Activated naive CD8-positive, alpha-beta T cell treated with anti-CD3 and anti-CD28 coated beads, Interleukin-2, amount 50 U/mL, for 24 hours (primary cell): ENCODE data around the gene SKA2.
"Not testable (repeated sequence)": the region's sequence is repeated elsewhere in the genome, so short reads cannot be mapped to it uniquely, and the experiment has no call there.

Experiments
- ATAC-seq: fragments of 150-1000 bp; cut with Tn5 transposase; one replicate; pipeline ENCODE4 v1.10.0; 2021
- DNase-seq: peaks from one replicate; pipeline ENCODE4 v3.0.0; 2021
- H3K27ac Mint-ChIP-seq: one replicate; pipeline ENCODE4 v1.8.0; 2021; ENCODE audit warnings: mild to moderate bottlenecking, mixed read lengths
- H3K27me3 Mint-ChIP-seq: one replicate; pipeline ENCODE4 v1.8.0; 2021; ENCODE audit warnings: mixed read lengths
- H3K36me3 Mint-ChIP-seq: one replicate; pipeline ENCODE4 v1.8.0; 2021; ENCODE audit warnings: low read depth, mixed read lengths
- H3K4me1 Mint-ChIP-seq: one replicate; pipeline ENCODE4 v1.8.0; 2021; ENCODE audit warnings: mixed read lengths
- H3K4me3 Mint-ChIP-seq: one replicate; pipeline ENCODE4 v1.8.0; 2021; ENCODE audit warnings: mild to moderate bottlenecking, moderate library complexity, mixed read lengths
- H3K9me3 Mint-ChIP-seq: one replicate; pipeline ENCODE4 v1.8.0; 2021; ENCODE audit warnings: mixed read lengths

Gene SKA2

GRCh38 chr17:59094861-59095530, 60.0 kb downstream of the SKA2 start:
- Mint-ChIP-seq H3K36me3 (peaks cover 32% of the 10 kb centered on the region), H3K27ac (no peak overlapping the region), H3K4me1 (peaks cover 12% of the 10 kb centered on the region), H3K9me3 (no peaks in the 10 kb centered on the region), H3K27me3 (no peaks in the 10 kb centered on the region), H3K4me3 (no peak overlapping the region)
- no peak for ATAC-seq
- no peak for DNase-seq

- ATAC-seq: no peak
- DNase-seq: no peak
- peaks cover 12% of the 10 kb centered on the region for H3K4me1 Mint-ChIP-seq
- peaks cover 32% of the 10 kb centered on the region for H3K36me3 Mint-ChIP-seq
- H3K4me3 Mint-ChIP-seq: no peak overlapping the region
- no peak overlapping the region for H3K27ac Mint-ChIP-seq
- H3K27me3 Mint-ChIP-seq: no peaks in the 10 kb centered on the region
- H3K9me3 Mint-ChIP-seq: no peaks in the 10 kb centered on the region
Measured at GRCh38 chr17:59093702-59094231, 61.2 kb downstream of the SKA2 start.

DNA sequence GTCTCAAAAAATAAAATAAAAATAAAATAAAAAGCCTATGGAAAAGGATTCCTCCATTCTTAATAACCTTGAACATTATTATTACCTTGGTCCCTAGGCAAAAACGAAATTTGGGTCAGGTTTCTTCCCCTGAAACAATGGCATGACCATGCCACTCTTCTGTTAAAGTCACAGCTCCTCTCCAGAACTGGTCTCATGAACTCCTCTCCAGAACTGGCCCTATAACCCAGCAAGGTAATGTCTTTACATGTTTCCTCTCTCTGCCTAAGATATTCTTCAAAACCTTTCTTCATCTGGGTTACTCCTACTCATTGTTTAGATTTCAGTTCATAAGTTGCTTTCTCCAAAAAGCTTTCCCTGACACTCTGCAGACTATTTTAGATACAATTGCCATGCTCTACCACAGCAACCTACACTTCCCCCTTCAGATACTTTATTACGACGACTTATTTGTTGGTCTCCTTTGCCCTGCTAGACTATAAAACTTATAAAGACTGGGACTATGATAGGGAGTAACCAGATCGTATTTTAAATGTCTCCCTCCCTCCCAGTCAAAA, 61.8 kb downstream of the SKA2 start:
- DNase-seq (no peak), ATAC-seq (no peak)
- no peaks in the 10 kb centered on the region for H3K9me3 Mint-ChIP-seq
- H3K36me3 Mint-ChIP-seq: peaks cover 32% of the 10 kb centered on the region
- no peak overlapping the region for H3K4me3 Mint-ChIP-seq
- no peak overlapping the region for H3K27ac Mint-ChIP-seq
- no peaks in the 10 kb centered on the region for H3K27me3 Mint-ChIP-seq
- peaks cover 12% of the 10 kb centered on the region for H3K4me1 Mint-ChIP-seq

DNA sequence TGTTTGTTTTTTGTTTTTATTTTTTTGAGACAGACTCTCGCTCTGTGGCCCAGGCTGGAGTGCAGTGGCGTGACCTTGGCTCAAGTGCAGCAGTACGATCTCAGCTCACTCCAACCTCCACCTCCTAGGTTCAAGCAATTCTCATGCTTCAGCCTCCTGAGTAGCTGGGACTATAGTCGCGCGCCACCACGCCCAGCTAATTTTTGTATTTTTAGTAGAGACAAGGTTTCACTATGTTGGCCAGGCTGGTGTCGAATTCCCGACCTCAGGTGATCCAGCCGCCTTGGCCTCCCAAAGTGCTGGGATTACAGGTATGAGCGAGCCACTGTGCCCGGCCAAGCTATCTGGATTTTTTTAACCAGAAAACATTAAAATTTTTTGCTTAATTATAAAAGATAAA, 64.4 kb downstream of the SKA2 start:
- not testable (repeated sequence) for DNase-seq, ATAC-seq, H3K4me1 Mint-ChIP-seq, H3K4me3 Mint-ChIP-seq, H3K27me3 Mint-ChIP-seq, H3K9me3 Mint-ChIP-seq, H3K27ac Mint-ChIP-seq
- peaks cover 25% of the 10 kb centered on the region for H3K36me3 Mint-ChIP-seq

DNA sequence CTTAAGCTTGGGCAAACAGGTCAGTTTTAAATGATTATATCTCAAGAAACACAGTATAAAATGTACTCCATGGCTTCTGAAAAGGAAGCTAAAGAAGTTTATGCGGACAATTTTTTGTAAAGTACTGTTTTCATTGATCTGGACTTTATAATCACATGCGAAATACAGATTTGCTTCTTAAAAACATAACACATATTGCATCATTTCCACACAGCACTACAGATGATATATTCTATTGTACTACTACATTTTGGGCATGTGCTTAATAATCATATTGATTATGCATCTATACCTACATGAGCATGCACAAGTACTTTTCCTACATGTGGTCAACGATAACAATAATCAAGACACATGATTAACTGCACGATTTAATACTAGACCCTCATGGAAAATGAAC, 70.8 kb downstream of the SKA2 start:
- no peaks in the 10 kb centered on the region for H3K4me1 Mint-ChIP-seq
- H3K27me3 Mint-ChIP-seq: no peaks in the 10 kb centered on the region
- no peak for DNase-seq
- H3K9me3 Mint-ChIP-seq: no peaks in the 10 kb centered on the region
- no peak for ATAC-seq
- no peak overlapping the region for H3K27ac Mint-ChIP-seq
- no peak overlapping the region for H3K4me3 Mint-ChIP-seq
- peaks cover 41% of the 10 kb centered on the region for H3K36me3 Mint-ChIP-seq

DNA sequence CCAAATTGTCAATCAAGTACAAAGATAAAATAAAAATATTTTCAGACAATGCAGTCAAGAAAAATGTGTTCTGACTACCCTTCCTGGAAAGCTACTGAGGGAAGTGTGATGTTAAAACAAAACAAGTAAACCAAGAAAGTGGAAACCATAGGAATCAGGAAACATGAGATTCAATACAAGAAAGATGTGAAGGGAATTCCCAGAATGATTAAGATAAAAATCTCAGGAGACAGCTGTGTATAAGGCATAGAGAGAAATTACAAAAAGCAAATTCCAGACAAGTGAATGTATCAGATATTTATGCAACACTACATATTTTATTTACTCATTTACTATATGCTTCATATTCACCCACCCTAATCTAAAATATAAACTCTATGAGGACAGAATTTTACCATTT, 80.5 kb downstream of the SKA2 start:
- ATAC-seq: no peak

GRCh38 chr17:59073972-59074371, 81.0 kb downstream of the SKA2 start:
- DNase-seq (no peak), ATAC-seq (no peak)
- no peaks in the 10 kb centered on the region for H3K4me1 Mint-ChIP-seq
- no peak overlapping the region for H3K27ac Mint-ChIP-seq
- no peak overlapping the region for H3K4me3 Mint-ChIP-seq
- peaks cover 45% of the 10 kb centered on the region for H3K36me3 Mint-ChIP-seq
- no peaks in the 10 kb centered on the region for H3K9me3 Mint-ChIP-seq
- H3K27me3 Mint-ChIP-seq: no peaks in the 10 kb centered on the region

More for the DNA sequence above, 80.5 kb downstream of the SKA2 start:
- H3K4me3 Mint-ChIP-seq: no peak overlapping the region
- peaks cover 48% of the 10 kb centered on the region for H3K36me3 Mint-ChIP-seq
- no peak overlapping the region for H3K27ac Mint-ChIP-seq
- H3K9me3 Mint-ChIP-seq: no peaks in the 10 kb centered on the region
- no peaks in the 10 kb centered on the region for H3K27me3 Mint-ChIP-seq
- no peak for DNase-seq
- H3K4me1 Mint-ChIP-seq: no peaks in the 10 kb centered on the region

GRCh38 chr17:59069856-59070255, 85.1 kb downstream of the SKA2 start:
- Mint-ChIP-seq H3K36me3 (peaks cover 52% of the 10 kb centered on the region), H3K9me3 (no peaks in the 10 kb centered on the region), H3K27me3 (no peaks in the 10 kb centered on the region), H3K4me1 (no peaks in the 10 kb centered on the region), H3K4me3 (no peak overlapping the region), H3K27ac (no peak overlapping the region)
- no peak for DNase-seq
- ATAC-seq: no peak

- H3K4me1 Mint-ChIP-seq: no peaks in the 10 kb centered on the region
- no peak for ATAC-seq
- no peaks in the 10 kb centered on the region for H3K27me3 Mint-ChIP-seq
- peaks cover 47% of the 10 kb centered on the region for H3K36me3 Mint-ChIP-seq
- H3K4me3 Mint-ChIP-seq: no peak overlapping the region
- H3K27ac Mint-ChIP-seq: no peak overlapping the region
- no peaks in the 10 kb centered on the region for H3K9me3 Mint-ChIP-seq
- no peak for DNase-seq
Measured at GRCh38 chr17:59067756-59068155, 87.2 kb downstream of the SKA2 start.

DNA sequence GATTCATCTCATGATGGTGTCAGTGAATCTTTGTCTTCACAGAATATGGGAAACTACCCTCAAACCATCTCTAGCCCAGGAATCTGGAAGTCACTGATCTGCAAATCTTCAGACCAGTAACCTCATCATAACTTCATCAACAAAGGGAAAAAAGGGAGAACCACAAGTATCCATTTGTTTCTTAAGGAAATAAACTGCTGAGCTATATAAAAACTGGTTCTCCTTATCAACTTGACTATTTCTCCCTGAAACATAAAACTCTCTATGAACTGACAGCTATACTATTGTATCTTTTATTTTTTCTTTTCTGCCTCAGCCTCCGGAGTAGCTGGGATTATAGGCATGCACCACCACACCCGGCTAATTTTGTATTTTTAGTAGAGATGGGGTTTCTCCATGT, 87.6 kb downstream of the SKA2 start:
- no peak overlapping the region for H3K27ac Mint-ChIP-seq
- no peak overlapping the region for H3K4me3 Mint-ChIP-seq
- H3K4me1 Mint-ChIP-seq: no peaks in the 10 kb centered on the region
- no peaks in the 10 kb centered on the region for H3K27me3 Mint-ChIP-seq
- DNase-seq (no peak), ATAC-seq (no peak)
- peaks cover 51% of the 10 kb centered on the region for H3K36me3 Mint-ChIP-seq
- H3K9me3 Mint-ChIP-seq: no peaks in the 10 kb centered on the region

GRCh38 chr17:59062509-59062908, 92.5 kb downstream of the SKA2 start:
- H3K4me1 Mint-ChIP-seq: no peaks in the 10 kb centered on the region
- ATAC-seq (no peak), DNase-seq (no peak)
- H3K27me3 Mint-ChIP-seq: no peaks in the 10 kb centered on the region
- no peaks in the 10 kb centered on the region for H3K9me3 Mint-ChIP-seq
- H3K36me3 Mint-ChIP-seq: peaks cover 42% of the 10 kb centered on the region
- H3K4me3 Mint-ChIP-seq: no peak overlapping the region
- H3K27ac Mint-ChIP-seq: no peak overlapping the region
